CMK (cell line): ENCODE data around the gene REX1BD.

ENCODE experiments used
- DNase-seq: peaks from one replicate; pipeline ENCODE4 v3.0.0-alpha.2; 2010; ENCODE audit warnings: low read depth

Gene REX1BD

DNA sequence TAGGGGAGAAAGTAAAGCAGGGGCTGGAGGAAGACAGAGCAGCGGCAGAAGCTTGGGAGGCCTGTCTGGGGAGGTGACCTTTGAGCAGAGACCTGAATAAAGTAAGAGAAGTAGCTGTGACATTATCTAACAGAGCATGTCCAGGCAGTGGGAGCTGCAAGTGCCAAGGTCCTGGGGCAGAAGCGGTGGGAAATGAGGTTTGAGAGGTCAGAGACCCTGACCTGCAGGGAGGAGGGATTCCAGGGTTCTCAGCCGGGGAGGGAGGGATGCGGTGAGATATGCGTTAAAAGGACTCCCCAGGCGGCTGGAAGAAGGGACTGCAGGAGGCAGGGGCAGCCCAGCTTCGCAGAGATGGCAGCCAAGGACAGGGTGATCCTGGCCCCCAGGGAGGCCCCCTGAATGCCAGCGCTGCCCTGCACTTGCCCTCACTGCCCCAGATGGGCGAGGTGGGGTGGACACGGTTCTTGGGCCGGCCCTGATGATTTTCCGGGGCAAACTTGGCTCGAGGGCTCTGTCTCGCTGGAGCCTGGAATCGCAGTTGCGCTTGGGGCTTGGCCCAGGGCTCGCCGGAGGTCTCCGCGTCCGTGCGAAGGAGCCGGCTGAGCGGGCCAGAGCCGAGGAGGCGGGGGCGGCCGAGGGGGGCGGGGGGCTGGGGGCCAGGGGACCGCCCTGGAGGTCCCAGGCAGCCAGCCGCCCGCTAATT is 14.8 kb downstream of the REX1BD start:
- DNase-seq: no peak

DNA sequence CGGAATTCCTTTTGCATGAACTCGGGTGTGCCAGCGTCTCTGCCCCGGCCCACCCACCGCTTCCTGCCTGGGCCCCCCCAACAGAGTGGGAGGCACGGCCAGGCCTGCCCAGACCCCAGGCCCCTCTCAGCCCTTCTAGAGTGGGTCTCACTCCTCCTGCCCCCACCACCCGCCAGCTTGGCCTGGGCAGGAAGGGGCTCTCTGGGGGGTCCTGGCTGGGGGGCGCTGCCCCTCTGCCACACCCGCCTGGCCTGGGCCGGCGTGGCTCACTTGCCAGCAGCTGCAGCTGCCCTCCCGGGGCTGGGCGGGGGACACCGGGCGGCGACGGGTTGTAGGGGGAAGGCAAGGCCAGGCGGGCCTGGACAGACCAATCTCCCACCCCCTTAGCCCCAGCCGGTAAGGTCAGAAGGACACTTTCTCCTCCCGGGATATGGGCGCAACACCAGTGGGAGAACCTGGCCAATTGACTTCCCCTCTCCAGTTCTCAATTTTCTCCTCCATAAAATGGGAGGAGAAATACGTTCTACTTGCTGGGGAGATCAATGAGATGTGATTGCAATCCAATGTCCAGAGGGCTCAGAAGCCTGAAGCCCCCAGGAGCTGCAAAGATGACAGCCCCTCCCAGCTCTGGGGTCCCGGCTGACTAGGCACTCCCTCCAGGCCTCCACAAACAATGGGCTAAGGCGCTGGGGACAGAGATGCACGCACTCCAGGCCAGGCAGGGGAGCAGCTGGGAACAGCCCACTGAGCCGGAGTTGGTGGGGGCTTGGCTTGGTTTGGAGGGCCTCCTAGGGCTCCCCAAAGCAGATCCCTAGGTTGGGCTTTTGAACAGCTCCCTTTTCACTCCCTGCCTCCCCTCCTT is 15.6 kb downstream of the REX1BD start:
- DNase-seq: no peak

DNA sequence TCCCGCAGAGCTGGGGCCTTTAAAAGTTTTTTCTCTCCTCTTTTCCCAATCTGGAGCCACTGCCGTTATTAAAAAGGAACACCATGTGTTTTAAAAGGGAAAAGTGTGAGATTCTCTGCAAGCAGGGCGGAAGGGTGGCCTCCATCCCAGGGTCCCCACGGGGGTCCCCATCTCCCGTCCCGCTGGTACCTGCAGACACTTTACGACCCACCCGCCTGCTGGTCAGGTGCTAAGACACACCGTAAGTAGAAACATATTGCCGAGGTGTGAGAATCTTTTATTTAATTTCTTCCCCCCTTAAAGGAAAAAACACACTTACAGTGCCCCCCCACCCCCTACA is 16.2 kb downstream of the REX1BD start:
- DNase-seq: no peak

DNA sequence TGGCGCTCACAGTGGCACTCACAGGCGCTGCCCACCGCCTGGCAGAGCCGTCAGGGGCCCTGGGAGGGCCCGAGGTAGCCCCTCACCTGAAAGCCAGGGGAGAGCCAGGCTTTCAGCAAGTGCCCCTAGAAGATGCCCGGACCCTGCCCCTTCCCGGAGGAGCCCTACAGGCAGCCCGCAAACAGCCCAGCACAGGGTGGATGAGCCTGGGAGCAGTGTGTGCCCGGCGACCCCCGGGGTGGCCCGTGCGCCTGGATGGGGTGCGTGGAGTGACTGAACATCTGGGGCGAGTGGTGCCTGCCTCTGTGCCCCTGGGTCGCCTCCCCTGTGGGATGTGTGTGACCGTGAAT is 16.6 kb downstream of the REX1BD start:
- no peak for DNase-seq

DNA sequence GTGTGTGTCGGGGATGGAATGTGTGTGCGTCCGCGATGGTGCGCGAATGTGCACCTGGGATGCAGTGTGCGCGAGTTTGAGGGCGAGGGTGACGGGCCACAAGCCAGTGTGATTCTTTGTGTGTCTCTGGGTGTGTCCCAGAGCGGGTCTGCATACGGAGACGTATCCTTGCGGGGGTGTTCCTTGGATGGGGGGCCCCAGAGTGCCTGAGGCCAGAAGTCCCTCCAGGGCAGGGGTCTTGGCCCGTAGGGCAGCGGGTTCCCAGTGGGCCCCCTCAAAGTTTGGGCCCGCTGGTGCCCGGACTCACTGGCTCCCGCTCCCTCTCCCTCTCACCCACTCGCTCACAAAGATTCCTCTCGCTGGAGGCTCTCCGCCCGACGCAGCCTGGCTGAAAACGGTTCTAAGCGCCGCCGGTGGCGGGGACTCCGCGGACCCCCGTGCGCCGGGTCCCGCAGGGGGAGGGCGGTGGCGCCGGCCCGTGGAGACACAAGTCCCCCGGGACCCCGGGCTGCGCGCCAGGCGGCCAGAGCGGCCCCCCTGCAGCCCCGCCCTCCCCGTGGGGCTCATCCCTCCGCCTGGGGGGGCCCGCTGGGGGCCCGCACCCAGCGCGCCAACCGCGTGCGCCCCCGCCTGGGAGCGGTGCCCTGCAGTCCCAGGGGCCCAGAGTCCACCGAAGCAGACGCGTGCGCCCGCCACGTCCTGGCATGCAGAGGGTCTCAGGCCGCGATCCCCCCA is 17.1 kb downstream of the REX1BD start:
- no peak for DNase-seq

DNA sequence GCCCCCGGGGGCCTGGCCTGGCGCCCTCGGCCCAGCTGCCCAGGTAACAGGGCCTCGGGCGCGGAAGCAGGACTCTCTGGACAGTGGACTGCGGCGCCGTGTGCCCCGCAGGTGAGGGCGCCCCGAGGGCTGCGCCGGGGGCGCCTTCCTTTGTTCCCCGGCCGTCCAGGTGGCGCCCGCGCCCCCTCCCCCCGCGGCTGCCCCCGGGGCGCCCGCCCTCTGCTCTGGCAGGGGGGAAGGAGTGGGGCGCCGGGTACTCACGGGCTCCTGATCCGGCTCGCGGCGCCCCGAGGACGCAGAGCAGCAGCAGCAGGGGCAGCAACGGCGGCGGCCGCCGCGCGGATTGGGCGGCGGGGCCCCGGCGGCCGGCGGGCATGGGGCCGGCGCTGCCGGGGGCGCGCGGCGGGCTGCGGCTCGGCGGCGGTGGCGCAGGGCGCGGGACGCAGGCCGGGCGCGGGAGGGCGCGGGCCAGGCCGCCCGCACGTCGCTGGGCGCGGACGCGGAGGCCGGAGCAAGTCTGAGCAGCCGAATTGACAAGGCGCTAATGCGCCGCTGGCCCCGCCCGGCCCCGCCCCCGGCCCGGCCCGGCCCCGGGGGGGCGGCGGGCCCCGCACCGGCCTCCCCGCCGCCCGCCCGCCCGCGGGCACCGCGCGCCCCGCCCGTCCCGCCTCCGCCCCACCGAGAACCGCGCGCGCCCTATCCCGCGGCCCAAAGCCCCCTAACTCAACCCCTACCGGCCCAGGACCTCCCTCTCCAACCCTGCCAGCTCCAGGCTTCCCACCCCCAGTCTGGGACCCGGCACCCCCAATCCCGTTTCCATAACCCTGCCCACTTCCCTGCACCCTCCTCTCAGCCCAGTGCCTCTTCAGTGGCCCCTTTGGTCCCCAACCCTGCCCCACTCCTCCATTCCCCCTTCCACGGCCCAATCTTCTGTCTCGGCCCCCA is 18.0 kb downstream of the REX1BD start, which contains the start of gene CRLF1:
Gene CRLF1, minus strand, starts transcription at position 519 of the 945 bp plus-strand sequence. Its CDS starts 143 bp downstream, at position 376.
- no peak for DNase-seq

DNA sequence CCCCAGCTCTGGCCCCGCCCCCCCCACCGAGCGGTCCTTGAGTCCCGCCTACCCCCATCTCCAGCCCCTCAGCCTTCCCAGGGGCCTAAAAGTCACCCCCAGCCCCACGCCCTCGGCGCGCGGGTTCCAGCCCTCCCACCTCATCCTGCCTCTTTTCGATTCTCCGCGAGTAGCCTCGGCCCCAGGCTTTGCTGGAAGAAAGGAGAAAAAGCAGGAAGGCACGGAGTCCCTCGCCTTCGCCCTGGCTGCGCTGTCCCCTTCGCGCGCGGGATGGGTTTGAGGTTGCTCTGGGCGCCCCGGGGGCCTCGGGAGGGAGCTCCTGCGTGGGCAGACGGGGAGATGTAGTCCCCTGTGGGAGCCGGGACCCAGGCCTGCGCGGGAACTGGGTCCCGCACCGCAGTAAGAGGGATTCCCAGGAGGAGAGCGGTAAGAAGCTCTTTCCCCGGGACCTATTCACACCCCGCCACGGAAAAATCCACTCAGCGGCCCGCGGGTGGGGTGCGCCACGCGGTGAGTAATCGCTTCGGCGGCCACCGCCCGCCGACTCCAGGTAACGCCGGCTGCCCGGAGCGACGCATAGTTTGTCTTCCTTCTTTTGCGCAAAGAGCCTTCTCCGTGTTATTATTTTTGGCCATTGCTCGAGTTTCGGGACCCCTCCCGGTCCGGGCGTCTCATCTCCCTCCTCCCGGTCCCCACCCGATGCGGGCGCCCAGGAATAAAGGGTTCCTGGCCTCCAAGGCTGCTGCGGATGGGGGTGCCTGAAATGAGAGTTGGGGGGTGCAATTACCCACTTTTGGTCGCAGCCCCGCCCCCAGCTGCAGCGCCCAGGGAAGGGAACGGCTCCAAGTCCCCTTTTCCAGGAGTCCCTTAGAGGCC is 18.9 kb downstream of the REX1BD start:
- DNase-seq: no peak

DNA sequence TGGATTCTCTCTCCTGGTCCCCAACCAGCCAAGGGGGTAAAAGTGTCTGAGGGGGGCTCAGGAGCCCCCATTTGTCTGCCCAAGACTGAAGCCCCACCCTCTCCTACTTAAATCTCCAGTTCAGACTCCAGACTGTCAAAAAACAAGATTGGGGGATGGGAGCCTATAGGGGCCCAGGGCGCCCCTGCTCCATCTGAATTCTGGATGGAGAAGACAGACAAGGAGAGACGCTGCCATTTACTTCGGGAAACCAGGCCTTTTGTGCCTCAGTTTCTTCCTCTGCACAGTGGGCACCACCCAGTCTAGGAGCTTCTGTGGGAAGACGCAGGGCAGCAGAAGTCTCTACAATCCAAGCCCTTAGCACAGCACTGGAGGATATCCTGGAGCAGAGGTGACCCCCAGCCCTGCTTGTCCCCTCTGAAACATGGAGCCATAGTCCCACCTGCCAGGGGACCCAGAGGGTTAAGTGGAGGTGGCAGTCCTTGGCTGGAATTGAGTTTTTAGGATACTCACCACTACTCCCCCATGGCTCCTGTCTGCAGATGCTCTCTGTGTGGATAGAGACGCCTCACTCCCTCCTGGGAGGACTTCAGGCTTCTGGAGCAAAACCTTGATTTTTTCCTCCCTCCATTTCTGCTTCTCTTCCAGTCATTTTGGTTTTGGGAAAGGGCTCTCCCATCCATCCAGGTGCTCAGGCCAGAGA is 19.7 kb downstream of the REX1BD start:
- no peak for DNase-seq

DNA sequence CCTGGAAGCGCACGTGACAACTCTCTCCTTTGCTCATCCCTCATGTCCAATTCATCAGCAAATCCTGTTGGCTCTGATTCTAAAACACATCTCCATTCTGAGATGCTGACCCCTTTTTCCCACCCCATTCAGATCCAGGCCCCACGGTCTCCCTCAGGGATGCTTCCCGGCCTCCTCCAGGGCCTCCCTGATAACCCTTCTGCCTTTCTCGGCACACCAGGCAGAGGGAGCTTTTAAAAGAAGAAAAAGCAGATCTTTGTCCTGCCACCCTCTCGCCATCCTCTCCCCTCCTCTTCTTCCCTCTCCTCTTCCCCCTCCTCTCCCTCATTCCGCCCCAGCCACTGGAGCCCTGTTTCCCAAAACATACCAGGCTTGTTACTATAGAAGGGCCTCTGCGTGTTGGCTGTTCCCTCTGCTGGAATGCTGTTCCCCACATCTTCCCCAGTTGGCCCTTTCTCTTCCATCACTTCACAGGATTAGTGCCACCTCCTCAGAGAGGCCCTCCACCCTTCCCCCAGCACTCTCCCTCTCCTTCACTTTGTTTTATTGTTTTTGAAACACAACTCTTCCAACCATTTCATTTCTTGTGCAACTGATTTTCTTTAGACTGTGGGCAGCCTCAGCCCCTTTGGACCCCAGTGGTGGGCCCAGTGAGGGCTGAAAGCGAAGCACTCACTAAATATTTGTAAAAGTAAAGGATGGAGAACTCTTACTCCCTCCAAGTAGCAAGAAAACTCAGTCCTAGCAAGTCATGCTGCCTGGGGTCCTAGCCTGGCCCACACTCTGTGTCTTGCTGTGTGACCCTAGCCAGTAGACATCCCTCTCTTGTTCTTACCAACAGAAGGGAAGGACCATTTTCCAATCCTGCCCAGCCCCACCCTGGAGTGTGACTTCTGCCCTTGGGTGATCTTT is 20.5 kb downstream of the REX1BD start:
- no peak for DNase-seq

DNA sequence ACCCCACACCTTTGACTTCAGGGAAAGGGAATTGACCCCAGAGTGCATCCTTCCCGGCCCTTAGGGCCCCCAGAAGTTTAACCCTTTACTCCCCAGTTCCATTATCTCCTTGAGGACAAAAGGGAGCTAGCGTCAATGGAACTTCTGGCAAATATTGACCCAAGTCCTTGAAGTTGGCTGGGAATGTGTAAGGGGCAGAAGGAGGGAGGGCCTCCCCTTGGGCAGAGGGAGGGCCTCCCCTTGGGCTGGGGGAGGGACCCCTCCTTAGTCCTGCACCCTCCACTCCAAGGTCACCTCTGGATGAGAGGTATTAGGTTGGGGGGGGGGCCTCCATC is 21.1 kb downstream of the REX1BD start:
- no peak for DNase-seq

DNA sequence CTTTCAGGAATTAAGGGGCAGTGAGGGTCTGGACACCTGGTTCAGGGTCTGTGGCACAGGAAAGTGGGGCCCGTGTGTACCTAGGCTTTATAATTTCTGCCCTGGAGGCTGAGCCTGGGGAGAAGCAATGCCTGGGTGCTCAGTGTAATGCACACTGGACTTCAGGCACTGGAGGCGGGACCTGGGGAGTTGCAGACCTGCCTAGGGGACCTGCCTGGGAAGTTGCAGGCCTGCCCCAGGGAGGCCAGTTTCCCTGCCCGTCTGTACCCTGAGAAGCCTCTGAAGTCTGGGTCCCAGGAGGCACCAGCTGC is 21.6 kb downstream of the REX1BD start:
- no peak for DNase-seq

DNA sequence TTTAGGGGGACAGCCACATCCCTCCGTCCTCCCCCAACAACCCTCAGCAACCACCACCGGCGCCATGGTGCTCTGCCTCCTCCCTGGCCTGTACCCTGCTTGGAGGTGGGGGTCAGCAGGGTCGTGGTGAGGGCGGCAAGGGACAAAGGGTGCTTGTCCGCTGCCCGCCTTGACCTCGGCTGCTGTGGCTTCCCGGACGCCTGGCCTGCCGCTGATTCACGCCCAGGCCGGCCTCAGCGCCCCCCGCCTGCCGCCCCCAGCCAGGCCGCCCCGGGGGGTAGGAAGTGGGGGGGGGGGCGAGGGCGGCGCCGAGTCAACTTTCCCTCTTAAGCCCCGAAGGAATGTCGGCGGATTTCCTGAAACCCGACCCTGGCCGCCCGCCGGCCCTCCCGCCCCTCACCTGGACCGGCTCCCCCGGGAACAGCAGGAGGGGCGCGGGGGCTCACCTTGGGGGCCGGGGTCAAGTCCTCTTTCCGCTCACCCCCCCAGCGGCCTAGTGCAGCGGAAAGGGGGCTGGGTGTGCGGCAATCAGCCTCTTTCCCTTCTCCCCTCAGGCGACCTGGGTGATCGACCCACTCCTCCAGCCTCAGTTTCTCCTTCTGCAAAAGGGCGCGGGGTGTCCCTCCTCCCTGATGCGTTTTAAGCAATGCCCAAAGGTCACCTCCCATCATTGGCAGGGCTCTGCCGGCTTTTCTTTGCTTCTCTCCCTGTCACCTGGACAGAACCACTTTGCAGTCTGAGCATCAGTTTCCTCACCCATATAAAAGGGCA is 22.1 kb downstream of the REX1BD start:
- DNase-seq: no peak

DNA sequence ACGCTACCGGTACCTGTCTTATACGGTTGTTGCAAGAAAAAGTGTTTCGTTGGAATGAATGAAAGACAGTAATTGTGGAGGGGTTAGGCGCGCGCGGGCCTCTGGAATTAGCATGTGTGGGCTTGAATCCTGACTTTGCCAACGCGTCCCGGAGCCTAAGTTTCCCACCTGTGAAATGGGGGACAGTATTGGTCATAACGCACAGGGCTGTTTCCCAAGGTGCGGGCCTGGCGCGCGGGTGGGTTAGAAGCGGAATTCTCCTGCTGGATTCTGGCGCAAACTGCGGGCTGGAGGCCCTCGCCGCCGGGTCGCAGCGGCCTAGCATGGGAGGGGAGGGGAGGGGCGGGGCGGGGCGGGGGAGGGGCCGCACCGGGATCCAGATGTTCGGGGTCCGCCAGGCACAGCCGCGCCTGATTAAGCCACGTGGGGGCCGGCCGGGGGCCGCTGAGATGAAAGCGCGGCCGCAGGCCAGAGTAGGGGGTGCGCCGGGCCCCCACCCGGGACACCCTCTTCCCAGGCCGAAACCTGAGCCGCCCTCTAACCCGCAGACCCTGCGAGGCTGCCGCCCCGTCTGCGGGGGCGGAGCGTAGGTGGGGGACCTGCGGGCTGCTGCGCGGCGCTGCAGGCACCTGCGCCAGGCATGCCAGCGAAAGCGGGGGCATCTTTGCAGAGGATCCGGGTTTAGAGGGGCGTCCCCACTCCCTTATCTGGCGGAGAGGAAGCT is 22.9 kb downstream of the REX1BD start:
- no peak for DNase-seq

DNA sequence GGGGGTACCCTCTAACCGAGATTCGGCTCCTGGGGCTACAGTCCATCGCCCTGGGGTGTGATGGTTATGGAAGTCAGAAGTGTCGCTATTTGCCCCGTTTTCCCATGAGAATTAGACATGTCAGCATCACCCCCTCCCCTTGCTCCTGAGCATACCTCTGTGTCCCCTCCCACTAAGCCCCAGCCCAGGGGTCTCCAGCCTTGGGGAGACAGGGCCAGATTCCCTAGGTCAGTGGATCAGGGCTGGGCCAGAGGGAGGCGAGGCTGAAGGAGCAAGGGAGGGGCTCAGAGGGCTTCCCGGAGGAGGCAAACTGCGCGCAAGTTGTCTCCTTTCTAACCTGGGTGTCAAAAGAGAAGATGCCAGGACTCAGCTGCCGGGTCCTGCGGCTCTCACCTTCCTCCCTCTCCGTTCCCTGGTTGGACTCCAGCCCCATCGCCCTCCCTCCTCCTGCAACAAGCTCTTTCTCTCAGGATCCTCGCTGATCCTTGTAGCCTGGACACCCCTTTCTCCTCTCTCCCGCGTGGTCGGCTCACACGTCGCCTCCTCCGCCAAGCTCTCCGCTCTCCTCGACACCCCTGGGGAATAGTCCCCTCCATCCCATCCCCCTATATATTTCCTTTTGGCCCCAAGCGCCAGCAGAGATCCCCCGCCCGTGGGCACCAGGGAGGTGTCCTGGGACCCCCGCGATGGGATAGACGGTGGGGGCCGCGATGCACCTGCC is 23.6 kb downstream of the REX1BD start:
- no peak for DNase-seq

DNA sequence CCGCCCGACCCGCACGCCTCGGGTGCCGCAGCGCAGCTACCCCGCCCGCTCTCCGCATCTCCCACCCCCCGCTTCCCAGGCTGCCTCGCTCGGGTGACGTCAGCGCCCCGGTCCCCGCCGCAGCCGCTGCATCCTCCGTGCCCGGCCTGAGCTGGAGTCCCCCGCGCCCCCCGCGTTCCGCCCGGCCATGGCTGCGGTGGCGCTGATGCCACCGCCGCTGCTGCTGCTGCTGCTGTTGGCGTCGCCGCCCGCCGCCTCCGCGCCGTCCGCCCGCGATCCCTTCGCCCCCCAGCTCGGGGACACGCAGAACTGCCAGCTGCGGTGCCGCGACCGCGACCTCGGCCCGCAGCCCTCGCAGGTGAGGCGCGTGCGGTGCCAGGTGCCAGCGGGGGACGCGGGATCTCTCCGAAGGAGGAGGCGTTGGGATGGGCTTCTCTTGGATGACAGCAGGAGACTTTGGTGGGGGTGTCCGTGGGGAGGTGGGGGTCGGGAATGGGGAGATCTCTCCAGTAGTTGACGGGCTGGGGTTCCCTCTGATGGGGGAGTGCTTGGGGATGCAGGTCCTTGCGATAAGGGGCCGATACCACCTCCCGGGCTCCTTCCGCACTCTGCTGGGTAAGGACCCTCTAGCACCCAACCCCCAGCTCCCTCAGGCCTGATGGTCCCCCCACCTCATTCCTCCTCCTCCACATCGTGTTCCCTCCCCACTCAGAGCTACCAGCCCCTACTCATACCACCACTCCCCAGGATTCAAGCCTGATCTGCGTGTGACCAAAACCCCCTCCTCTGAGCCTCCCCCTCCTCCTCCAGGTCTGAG is 24.4 kb downstream of the REX1BD start, which contains the start of gene TMEM59L:
Gene TMEM59L, plus strand, starts transcription at position 99 of the 817 bp plus-strand sequence. Its CDS starts 89 bp downstream, at position 188.
- no peak for DNase-seq

DNA sequence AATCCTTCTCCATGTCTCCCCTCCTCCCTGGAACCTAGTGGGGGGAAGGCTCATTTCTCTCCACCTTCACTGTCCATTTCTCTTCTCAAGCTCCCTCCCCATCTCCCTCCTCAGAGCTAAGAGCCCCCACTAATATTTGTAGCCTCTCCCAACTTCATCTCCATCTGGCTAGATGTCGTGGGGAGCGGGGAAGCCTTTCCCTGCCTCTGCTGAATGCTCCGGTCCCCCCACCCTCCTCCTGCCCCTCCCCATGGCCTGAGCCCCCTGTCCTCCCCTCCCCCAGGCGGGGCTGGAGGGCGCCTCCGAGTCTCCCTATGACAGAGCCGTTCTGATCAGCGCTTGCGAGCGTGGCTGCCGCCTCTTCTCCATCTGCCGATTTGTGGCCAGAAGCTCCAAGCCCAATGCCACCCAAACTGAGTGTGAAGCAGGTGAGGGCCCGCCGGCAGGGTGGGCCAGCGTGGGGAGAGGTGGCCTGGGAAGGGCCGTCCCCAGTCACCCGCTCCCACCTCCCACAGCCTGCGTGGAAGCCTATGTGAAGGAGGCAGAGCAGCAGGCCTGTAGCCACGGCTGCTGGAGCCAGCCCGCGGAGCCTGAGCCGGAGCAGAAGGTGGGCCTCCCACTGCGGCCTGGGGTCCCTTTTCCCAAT is 25.1 kb downstream of the REX1BD start:
- DNase-seq: no peak
